Measurements from ENCODE around the gene CFAP58. TPM values are rescaled to one million over a fixed set of nuclear protein-coding genes. Genes with fewer than 3 reads are reported as not detected.

The CFAP58 gene
- total and polyA plus RNA-seq, 2 donors (not counting 1 experiment from before 2014, with no cell fraction given): not detected

GRCh38 chr10:104456802-104457542, 103.3 kb downstream of the CFAP58 start:
- Histone ChIP-seq H3K9me3 (ENCODE audit: control extremely low read depth in 1 of 3, control insufficient read depth in 2 of 3, insufficient read depth in 1 of 3, low read length in 2 of 3) (no peaks in the 10 kb centered on the region), H3K4me1 (ENCODE audit: control insufficient read depth in 2 of 2, insufficient read depth in 2 of 2, low read length in 2 of 2) (no peaks in the 10 kb centered on the region), H3K9ac (ENCODE audit: low read length) (no peak overlapping the region), H3K36me3 (replicated peaks in 1 of 2; ENCODE audit: control extremely low read depth in 1 of 2, control insufficient read depth in 1 of 2, extremely low read depth in 1 of 2, insufficient read depth in 2 of 2, low read length in 1 of 2) (no peaks in the 10 kb centered on the region), H2AFZ (ENCODE audit: insufficient read depth, low read depth, low read length, poor library complexity, severe bottlenecking) (no peak overlapping the region), H3K4me2 (replicated peaks; ENCODE audit: low read depth, low read length, poor library complexity, severe bottlenecking) (no peak overlapping the region), H3K4me3 (ENCODE audit: control extremely low read depth in 1 of 5, extremely low read depth in 1 of 5, insufficient read depth in 1 of 5, low read depth in 2 of 5, low read length in 4 of 5) (no peak overlapping the region), H3K79me2 (ENCODE audit: control insufficient read depth, insufficient read depth, low read length) (no peaks in the 10 kb centered on the region), H3K27me3 (replicated peaks in 1 of 4; ENCODE audit: control extremely low read depth in 1 of 4, control insufficient read depth in 3 of 4, insufficient read depth in 4 of 4, low read length in 3 of 4) (no peaks in the 10 kb centered on the region), H4K20me1 (ENCODE audit: control insufficient read depth, insufficient read depth, low read length, poor library complexity, severe bottlenecking) (no peaks in the 10 kb centered on the region), H3K27ac (ENCODE audit: low read length in 2 of 2) (no peak overlapping the region)
- no peaks in the 10 kb centered on the region for H3K9me3 Mint-ChIP-seq (ENCODE audit: insufficient read depth)
- H3K27ac Mint-ChIP-seq: no peak overlapping the region
- TF ChIP-seq EZH2 (IDR thresholded peaks at IDR 0.05; ENCODE audit: borderline replicate concordance, insufficient read depth, low read depth, low read length, poor library complexity, severe bottlenecking) (no peak), CTCF (IDR thresholded peaks at IDR 0.05) (no peak)
- DNase-seq: no peak
- ATAC-seq (ENCODE audit: low read depth): no peak
- CTCF ChIA-PET: no interaction called here
- POLR2A ChIA-PET: no interaction called here
- intact Hi-C loops (cut with micrococcal nuclease): no loop called here
- no peaks in the 10 kb centered on the region for H3K27me3 Mint-ChIP-seq
- H3K4me1 Mint-ChIP-seq: no peaks in the 10 kb centered on the region
- H3K4me3 Mint-ChIP-seq: no peak overlapping the region
- WGBS (ENCODE audit: insufficient coverage): 59% methylated on average over 4 of the region's 8 CpGs

- 93% methylated on average over 2 of the region's 3 CpGs for WGBS (ENCODE audit: insufficient coverage)
- CTCF ChIA-PET: no interaction called here
Measured at GRCh38 chr10:104457543-104457828, 103.9 kb downstream of the CFAP58 start.

More at GRCh38 chr10:104457543-104457828, 103.9 kb downstream of the CFAP58 start:
- H3K4me3 Mint-ChIP-seq: no peak overlapping the region
- H2AFZ ChIP-seq (ENCODE audit: insufficient read depth, low read depth, low read length, poor library complexity, severe bottlenecking): no peak overlapping the region
- H3K4me2 ChIP-seq (replicated peaks; ENCODE audit: low read depth, low read length, poor library complexity, severe bottlenecking): no peak overlapping the region
- H3K9me3 ChIP-seq (ENCODE audit: control extremely low read depth in 1 of 3, control insufficient read depth in 2 of 3, insufficient read depth in 1 of 3, low read length in 2 of 3): no peaks in the 10 kb centered on the region
- H3K36me3 ChIP-seq (replicated peaks in 1 of 2; ENCODE audit: control extremely low read depth in 1 of 2, control insufficient read depth in 1 of 2, extremely low read depth in 1 of 2, insufficient read depth in 2 of 2, low read length in 1 of 2): no peaks in the 10 kb centered on the region
- TF ChIP-seq EZH2 (IDR thresholded peaks at IDR 0.05; ENCODE audit: borderline replicate concordance, insufficient read depth, low read depth, low read length, poor library complexity, severe bottlenecking): no peak
- TF ChIP-seq CTCF (IDR thresholded peaks at IDR 0.05): no peak
- no peaks in the 10 kb centered on the region for H3K4me1 Mint-ChIP-seq
- no peaks in the 10 kb centered on the region for H4K20me1 ChIP-seq (ENCODE audit: control insufficient read depth, insufficient read depth, low read length, poor library complexity, severe bottlenecking)
- H3K9me3 Mint-ChIP-seq (ENCODE audit: insufficient read depth): no peaks in the 10 kb centered on the region
- intact Hi-C loops (cut with micrococcal nuclease): no loop called here
- no peaks in the 10 kb centered on the region for H3K27me3 ChIP-seq (replicated peaks in 1 of 4; ENCODE audit: control extremely low read depth in 1 of 4, control insufficient read depth in 3 of 4, insufficient read depth in 4 of 4, low read length in 3 of 4)
- no peak overlapping the region for H3K27ac ChIP-seq (ENCODE audit: low read length in 2 of 2)
- H3K4me3 ChIP-seq (ENCODE audit: control extremely low read depth in 1 of 5, extremely low read depth in 1 of 5, insufficient read depth in 1 of 5, low read depth in 2 of 5, low read length in 4 of 5): no peak overlapping the region
- H3K79me2 ChIP-seq (ENCODE audit: control insufficient read depth, insufficient read depth, low read length): no peaks in the 10 kb centered on the region
- no peak overlapping the region for H3K9ac ChIP-seq (ENCODE audit: low read length)
- H3K27me3 Mint-ChIP-seq: peaks cover 2% of the 10 kb centered on the region
- no peaks in the 10 kb centered on the region for H3K4me1 ChIP-seq (ENCODE audit: control insufficient read depth in 2 of 2, insufficient read depth in 2 of 2, low read length in 2 of 2)
- DNase-seq (no peak), ATAC-seq (ENCODE audit: low read depth) (no peak)
- H3K27ac Mint-ChIP-seq: no peak overlapping the region
- POLR2A ChIA-PET: no interaction called here

Data from B cell (primary cell).